ENCODE results near the gene RACK1.
"Not testable (repeated sequence)": the region's sequence is repeated elsewhere in the genome, so short reads cannot be mapped to it uniquely, and the experiment has no call there.

RACK1 gene

DNA sequence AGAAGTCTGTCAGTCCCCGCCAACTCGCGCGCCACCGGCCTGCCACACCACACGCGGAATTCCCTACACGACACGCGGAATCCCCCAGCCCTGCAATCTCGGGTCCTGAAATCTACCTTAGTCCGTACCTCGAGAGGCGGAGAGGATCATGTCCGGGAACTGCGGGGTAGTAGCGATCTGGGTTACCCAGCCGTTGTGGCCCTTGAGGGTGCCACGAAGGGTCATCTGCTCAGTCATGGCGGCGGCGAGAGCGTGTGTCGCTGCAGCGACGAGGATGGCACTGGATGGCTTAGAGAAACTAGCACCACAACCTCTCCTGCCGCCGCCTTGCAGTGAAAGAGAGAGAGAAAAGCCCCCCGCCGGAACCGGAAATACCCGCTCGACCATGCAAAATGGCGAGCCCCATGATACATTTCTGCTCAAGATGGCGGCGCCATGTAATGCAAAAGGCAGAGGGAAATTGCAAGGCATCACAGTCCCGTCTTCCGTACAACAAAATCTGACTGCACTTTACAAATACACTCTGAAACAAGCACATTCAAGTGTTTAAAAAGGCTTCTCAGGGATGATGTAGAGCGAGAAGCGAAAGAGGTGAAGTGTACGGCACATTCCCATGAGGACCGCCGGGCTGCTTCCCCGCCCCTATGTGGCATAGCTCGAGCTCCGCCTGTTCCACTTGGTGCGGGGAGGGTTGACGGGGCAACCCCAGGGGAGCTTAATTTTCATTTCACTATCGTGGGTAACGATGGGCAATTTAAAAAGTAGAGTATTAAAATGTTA, at the start of gene RACK1:
Gene RACK1 (minus strand): TSS at position 343 of the 780 bp plus-strand sequence. CDS start 106 bp downstream, at position 237.
- H3K4me3 ChIP-seq (replicated peaks; ENCODE audit: low read depth, low read length) = peak within 1 kb of the TSS; percentile 75
- DNase-seq (ENCODE audit: extremely low read depth, low read depth) = no peak
- TF ChIP-seq, protein P1, sequence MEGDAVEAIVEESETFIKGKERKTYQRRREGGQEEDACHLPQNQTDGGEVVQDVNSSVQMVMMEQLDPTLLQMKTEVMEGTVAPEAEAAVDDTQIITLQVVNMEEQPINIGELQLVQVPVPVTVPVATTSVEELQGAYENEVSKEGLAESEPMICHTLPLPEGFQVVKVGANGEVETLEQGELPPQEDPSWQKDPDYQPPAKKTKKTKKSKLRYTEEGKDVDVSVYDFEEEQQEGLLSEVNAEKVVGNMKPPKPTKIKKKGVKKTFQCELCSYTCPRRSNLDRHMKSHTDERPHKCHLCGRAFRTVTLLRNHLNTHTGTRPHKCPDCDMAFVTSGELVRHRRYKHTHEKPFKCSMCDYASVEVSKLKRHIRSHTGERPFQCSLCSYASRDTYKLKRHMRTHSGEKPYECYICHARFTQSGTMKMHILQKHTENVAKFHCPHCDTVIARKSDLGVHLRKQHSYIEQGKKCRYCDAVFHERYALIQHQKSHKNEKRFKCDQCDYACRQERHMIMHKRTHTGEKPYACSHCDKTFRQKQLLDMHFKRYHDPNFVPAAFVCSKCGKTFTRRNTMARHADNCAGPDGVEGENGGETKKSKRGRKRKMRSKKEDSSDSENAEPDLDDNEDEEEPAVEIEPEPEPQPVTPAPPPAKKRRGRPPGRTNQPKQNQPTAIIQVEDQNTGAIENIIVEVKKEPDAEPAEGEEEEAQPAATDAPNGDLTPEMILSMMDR (IDR thresholded peaks at IDR 0.05; ENCODE audit: low read depth, low read length, missing control alignments) = no peak

DNA sequence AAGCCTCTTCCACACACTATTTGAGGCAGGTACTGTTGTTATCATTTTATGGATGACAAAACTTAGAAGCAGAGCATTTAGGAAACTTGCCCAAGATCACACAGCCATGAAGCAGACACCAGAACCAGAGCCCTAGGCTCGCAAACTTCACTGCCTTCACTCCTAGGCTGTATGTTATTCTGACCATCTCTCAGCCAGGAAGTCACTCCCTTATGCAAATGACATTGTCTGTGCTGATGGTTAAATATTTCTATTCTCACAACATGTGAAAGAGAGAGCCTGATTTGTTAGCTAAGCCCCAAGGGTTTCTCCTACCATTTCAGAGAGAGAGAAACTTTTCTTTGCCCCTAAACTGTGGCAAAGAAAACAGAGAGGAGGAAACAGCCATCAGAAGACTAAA, 43.6 kb upstream of the RACK1 start:
- not testable (repeated sequence) for DNase-seq (ENCODE audit: extremely low read depth, low read depth)

DNA sequence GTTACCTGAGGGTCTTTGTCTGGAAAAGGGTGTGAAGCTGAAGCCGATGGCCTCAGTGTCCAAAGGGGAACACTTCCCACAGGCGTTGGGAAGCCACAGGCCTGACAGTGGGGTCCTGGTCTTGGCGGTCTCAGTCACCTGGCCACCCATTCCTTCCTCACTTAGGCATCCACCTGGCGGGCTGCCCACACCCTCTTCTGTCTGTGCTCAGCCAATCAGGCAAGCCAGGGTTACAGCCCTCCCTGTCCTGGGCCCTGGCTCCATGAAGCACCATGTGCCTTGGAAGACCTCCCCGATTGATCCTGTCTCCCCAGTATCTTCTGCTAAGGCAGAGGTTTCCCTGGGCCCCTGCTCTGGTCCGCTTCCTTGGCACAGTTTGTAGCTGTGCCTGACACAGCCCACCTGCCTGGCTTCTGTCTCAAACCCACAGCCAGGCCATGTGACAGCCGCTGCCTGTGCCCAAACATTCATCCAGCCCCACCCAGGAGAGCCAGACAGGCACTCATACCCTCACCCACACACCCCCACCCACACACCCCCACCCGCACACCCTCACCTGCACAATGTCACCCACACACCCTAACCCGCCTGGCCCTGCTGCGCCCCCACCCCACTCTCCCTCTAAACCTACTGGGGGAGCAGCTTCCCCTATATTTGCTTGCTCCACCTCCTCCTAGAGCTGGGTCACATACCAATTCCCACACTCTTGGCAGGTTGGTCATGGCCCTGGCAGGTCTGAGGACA, 42.4 kb upstream of the RACK1 start:
- DNase-seq (ENCODE audit: extremely low read depth, low read depth); H3K4me3 ChIP-seq (replicated peaks; ENCODE audit: low read depth, low read length): not testable (repeated sequence)

More for the DNA sequence above, 43.6 kb upstream of the RACK1 start:
- not testable (repeated sequence) for H3K4me3 ChIP-seq (replicated peaks; ENCODE audit: low read depth, low read length)

GRCh38 chr5:181283841-181284755, 40.4 kb upstream of the RACK1 start:
- H3K4me3 ChIP-seq (replicated peaks; ENCODE audit: low read depth, low read length); DNase-seq (ENCODE audit: extremely low read depth, low read depth): not testable (repeated sequence)

- no peak for DNase-seq (ENCODE audit: extremely low read depth, low read depth)
- TF ChIP-seq, protein P1 (IDR thresholded peaks at IDR 0.05; ENCODE audit: low read depth, low read length, missing control alignments) = no peak
- no peak overlapping the region for H3K4me3 ChIP-seq (replicated peaks; ENCODE audit: low read depth, low read length)
Measured at GRCh38 chr5:181283347-181283746, 39.6 kb upstream of the RACK1 start.

DNA sequence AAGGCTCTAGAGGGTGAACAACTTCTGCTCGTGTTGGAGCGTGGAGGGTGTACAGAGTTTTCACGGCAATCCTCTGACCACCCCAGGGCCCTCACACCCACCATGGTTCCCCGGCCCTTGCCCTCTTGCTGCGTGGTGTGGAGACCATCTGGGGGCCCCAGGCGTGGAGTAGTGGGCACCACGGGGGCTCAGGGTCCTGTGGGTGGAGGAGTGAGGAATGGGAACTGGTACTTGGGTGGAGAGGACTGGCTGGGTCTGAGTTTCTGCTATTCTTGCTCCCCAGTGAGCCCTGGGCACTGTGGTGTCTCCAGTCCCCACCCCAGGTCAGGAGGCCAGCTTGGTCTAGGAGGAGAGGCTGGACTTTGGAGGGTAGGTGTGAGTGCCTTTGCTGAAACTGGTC, 39.2 kb upstream of the RACK1 start:
- DNase-seq (ENCODE audit: extremely low read depth, low read depth) = no peak
- TF ChIP-seq, protein P1 (IDR thresholded peaks at IDR 0.05; ENCODE audit: low read depth, low read length, missing control alignments) = no peak

DNA sequence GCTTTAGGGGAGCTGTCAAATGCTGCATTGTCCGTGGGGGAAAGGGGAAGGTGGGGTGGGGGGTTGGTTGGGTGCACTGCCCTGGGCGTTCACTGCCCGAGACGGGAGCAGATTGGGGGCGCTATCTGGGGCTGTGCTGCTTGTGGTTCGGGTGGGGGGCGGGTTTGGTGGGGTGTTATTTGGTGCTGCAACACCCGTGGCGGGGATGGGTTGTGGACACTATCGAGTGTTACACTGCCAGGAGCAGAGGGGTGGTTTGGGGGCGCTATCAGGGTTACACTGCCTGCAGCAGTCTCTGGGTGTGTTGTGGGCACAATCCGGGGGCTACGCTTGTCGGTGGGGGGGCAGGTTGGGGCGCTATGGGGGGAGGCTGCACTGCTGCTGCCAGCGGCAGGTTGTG, 38.7 kb upstream of the RACK1 start:
- not testable (repeated sequence) for DNase-seq (ENCODE audit: extremely low read depth, low read depth); H3K4me3 ChIP-seq (replicated peaks; ENCODE audit: low read depth, low read length)

More for the DNA sequence above, 39.2 kb upstream of the RACK1 start:
- no peak overlapping the region for H3K4me3 ChIP-seq (replicated peaks; ENCODE audit: low read depth, low read length)

DNA sequence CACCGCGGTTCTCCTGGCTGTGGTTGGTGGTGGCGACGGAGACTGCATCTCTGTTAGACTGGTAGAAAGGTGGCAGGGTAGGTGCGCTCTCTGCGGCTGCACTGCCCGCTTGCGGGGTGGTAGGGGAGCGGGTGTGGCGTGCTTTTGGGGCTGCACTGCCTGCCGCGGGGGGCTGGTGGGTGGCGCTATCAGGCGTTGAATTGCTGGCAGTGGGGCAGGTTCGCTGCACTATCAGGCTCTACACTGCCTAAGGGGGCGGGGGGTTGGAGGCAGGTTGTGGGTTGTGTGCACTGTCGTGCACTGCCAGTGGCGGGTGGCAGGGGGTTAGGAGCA, 38.2 kb upstream of the RACK1 start:
- no peak overlapping the region for H3K4me3 ChIP-seq (replicated peaks; ENCODE audit: low read depth, low read length)
- no peak for DNase-seq (ENCODE audit: extremely low read depth, low read depth)
- TF ChIP-seq, protein P1 (IDR thresholded peaks at IDR 0.05; ENCODE audit: low read depth, low read length, missing control alignments) = no peak

Data from HFF-Myc (cell line).